ENCODE measurements around the gene ITGB7. TPM values are rescaled to one million over a fixed set of nuclear protein-coding genes. Genes with fewer than 3 reads are reported as not detected.
A peak's percentile ranks its signal among the peaks of the same experiment; 100 is the strongest.

The ITGB7 gene
- total RNA-seq, 6 experiments from 2014 or later = 2.9 to 8.0 (median 3.9) TPM

DNA sequence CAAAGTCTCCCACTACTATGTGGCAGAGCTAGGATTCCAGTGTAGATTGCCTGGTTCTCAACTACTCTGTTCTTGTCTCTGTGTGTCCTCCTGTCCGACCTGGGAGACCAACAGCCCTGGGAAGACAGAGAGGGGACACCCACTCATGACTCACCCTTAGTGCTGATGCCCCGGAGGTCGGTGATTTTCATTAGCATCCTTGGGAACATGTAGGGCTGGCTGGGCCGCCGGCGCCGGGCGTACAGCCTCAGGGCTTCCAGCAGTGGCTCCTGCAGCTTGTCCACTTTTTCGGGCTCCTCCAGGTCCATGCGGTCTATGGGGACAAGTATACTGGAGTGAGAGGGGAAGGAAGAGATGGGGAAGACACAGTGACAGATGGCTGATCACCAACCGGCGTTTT is 5.9 kb upstream of the ITGB7 start:
- Histone ChIP-seq H3K27ac (no peak overlapping the region), H3K9me3 (no peaks in the 10 kb centered on the region), H3K4me1 (peaks cover 0 to 5% (median under 1%) of the 10 kb centered on the region in 4 donors), H3K27me3 (no peaks in the 10 kb centered on the region), H3K36me3 (no peaks in the 10 kb centered on the region), H3K4me3 (no peak overlapping the region)
- TF ChIP-seq, protein P1, sequence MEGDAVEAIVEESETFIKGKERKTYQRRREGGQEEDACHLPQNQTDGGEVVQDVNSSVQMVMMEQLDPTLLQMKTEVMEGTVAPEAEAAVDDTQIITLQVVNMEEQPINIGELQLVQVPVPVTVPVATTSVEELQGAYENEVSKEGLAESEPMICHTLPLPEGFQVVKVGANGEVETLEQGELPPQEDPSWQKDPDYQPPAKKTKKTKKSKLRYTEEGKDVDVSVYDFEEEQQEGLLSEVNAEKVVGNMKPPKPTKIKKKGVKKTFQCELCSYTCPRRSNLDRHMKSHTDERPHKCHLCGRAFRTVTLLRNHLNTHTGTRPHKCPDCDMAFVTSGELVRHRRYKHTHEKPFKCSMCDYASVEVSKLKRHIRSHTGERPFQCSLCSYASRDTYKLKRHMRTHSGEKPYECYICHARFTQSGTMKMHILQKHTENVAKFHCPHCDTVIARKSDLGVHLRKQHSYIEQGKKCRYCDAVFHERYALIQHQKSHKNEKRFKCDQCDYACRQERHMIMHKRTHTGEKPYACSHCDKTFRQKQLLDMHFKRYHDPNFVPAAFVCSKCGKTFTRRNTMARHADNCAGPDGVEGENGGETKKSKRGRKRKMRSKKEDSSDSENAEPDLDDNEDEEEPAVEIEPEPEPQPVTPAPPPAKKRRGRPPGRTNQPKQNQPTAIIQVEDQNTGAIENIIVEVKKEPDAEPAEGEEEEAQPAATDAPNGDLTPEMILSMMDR (IDR thresholded peaks at IDR 0.05) = no peak
- no peak for TF ChIP-seq POLR2A (IDR thresholded peaks at IDR 0.05)
- intact Hi-C loops (cut with DNase I) = loop anchor here (5.0 kb wide), 1 partner anchor 74 kb away; no protein-coding TSS in a partner anchor
- 30% methylated on average over 9 of the region's 12 CpGs for WGBS (ENCODE audit: insufficient coverage, low coverage, low lambda C conversion rate, missing lambda C conversion rate)
- DNase-seq (no peak), ATAC-seq (no peak)

DNA sequence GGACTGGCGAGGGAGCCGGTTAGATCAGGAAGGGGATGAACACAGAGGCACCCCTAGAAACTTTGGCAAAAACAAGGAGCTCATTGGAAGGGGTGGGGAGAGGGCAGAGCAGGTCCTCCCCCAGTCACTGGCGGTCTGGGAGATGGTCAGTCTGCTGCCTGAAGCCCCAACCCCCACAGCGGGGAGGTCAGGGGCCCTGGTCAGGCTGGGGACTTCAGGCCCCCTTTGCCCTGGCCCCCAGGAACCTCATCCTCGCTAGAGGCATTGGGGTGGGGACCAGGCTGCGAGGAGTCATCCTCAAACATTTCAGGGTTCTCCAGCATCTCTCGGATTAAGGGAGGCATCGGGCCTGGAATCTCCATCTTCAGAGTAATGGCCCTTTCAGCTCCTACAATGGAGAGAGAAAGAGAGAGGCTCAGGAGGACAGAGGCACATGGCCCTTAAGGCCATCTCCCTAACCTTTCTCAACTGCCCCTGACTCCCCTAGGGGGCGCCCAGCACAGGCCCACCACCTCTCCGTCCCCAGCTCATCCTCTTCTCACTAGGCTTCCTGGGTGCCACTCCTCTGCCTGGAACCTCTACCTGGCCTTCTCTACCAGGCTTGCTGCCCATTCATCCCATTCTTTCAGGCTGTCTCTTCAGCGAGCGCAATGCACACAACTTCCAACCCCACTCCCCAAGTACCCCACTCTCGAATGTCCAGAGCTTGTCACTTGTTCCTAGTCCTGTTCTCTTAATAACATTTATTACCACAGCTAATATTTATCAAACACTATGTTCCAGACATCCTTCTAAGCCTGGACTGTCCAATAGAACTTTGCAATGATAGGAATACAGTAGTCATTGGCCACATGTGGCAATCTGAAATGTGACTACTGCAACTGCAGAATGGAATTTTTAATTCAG is 4.7 kb upstream of the ITGB7 start:
- peaks cover 0 to 2% (median 0%) of the 10 kb centered on the region in 4 donors for H3K4me1 ChIP-seq
- intact Hi-C loops (cut with DNase I) = loop anchor here (5.0 kb wide), 1 partner anchor 76 kb away; no protein-coding TSS in a partner anchor
- no peaks in the 10 kb centered on the region for H3K27me3 ChIP-seq
- TF ChIP-seq, protein P1 (IDR thresholded peaks at IDR 0.05) = peak in 3 of 4 donors; percentile 20 to 21 (median 21)
- no peak for TF ChIP-seq POLR2A (IDR thresholded peaks at IDR 0.05)
- no peaks in the 10 kb centered on the region for H3K9me3 ChIP-seq
- H3K36me3 ChIP-seq = no peaks in the 10 kb centered on the region
- DNase-seq = no peak
- WGBS (ENCODE audit: insufficient coverage, low coverage, low lambda C conversion rate, missing lambda C conversion rate) = 82% methylated on average over 3 of the region's 13 CpGs
- peak in 1 of 4 donors; percentile 19 for ATAC-seq
- no peak overlapping the region for H3K4me3 ChIP-seq
- H3K27ac ChIP-seq = no peak overlapping the region

DNA sequence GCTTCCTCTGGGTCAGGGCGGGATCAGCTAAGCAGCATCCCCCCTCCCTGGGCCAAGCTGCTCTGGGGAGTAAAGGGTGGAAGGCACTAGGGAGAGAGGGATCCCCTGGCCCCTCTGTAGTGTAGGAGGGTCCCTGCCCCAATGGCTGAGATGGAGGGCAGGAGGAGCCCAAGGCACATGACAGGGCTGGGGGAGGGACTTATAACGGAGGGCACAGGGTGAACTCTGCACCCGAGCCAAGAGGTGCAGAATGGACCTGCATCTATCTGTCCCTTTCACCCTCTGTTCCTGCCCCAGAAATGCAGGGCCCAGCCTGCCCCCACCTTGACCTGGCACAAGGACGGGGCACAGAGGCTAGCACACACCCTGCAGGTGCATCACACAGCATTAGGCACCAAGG is 3.8 kb upstream of the ITGB7 start:
- ATAC-seq = no peak
- WGBS (ENCODE audit: insufficient coverage, low coverage, low lambda C conversion rate, missing lambda C conversion rate) = no CpG with 5 or more reads among the region's 4 CpGs
- DNase-seq = no peak
- H3K9me3 ChIP-seq = no peaks in the 10 kb centered on the region
- H3K27ac ChIP-seq = no peak overlapping the region
- H3K4me1 ChIP-seq = peaks cover 0 to 2% (median 0%) of the 10 kb centered on the region in 4 donors
- no peaks in the 10 kb centered on the region for H3K36me3 ChIP-seq
- H3K27me3 ChIP-seq = no peaks in the 10 kb centered on the region
- no peak overlapping the region for H3K4me3 ChIP-seq
- intact Hi-C loops (cut with DNase I) = loop anchor here (5.0 kb wide), 1 partner anchor 76 kb away; no protein-coding TSS in a partner anchor
- TF ChIP-seq, protein P1 (IDR thresholded peaks at IDR 0.05) = no peak
- TF ChIP-seq POLR2A (IDR thresholded peaks at IDR 0.05) = no peak

DNA sequence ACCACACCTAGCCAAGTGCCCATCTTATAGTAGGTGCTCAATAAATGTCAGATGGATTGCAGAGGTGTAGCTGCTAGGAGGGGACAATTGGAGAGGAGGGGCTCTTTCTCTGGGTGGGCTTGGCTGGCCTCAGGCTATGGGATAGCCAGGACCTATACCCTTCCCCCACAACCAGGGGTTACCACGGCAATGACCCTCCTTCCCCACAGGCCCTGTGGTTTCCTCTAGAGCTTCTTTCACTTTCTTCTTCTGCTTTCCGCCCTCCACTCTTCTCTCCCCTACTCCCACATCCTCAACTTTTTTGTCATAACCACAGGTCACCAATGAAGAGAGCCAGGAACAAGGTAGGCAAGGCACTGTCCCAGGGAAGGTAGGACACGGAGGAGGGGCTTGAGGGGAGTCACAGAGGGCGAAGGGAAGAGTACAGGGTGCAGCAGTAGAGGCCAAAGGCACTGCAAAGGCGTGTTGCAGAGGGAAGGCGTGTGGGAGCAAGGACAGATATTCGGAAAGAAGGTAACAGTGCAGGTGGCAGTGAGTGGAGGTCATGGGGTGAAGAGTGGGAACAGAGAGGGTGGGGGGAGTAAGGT is 1.9 kb upstream of the ITGB7 start:
- Histone ChIP-seq H3K27ac (no peak overlapping the region), H3K36me3 (no peaks in the 10 kb centered on the region), H3K4me3 (no peak overlapping the region), H3K9me3 (no peaks in the 10 kb centered on the region), H3K4me1 (peaks cover 0 to 2% (median 0%) of the 10 kb centered on the region in 4 donors), H3K27me3 (no peaks in the 10 kb centered on the region)
- ATAC-seq (peak; percentile 33 to 62 (median 43)), DNase-seq (no peak)
- WGBS (ENCODE audit: insufficient coverage, low coverage, low lambda C conversion rate, missing lambda C conversion rate) = 33% methylated on average over 7 of the region's 7 CpGs
- TF ChIP-seq, protein P1 (IDR thresholded peaks at IDR 0.05) = no peak
- TF ChIP-seq POLR2A (IDR thresholded peaks at IDR 0.05) = no peak
- intact Hi-C loops (cut with DNase I) = no loop called here

All from right lobe of liver (tissue), 6 donors.